B cell (primary cell): ENCODE data around the gene DONSON. TPM values are rescaled to one million over a fixed set of nuclear protein-coding genes. Genes with fewer than 3 reads are reported as not detected.

Source experiments
- ATAC-seq: fragments of 200-7000 bp; cut with Tn5 transposase; one replicate; pipeline ENCODE4 v1.10.0; 2021; ENCODE audit warnings: low read depth, mild to moderate bottlenecking, moderate number of reproducible peaks, moderate library complexity
- CTCF ChIA-PET: fragments of 350-600 bp; sonication (Branson Sonifier 250); formaldehyde crosslinking; loops from one replicate; lab custom pipeline; 2021; ENCODE audit warnings: antibody characterized with exemption, inconsistent platforms; lab: Charles Lee
- POLR2A ChIA-PET: fragments of 350-600 bp; sonication (Branson Sonifier 250); formaldehyde crosslinking; loops from one replicate; lab custom pipeline; 2021; ENCODE audit warnings: antibody characterized with exemption; lab: Charles Lee
- DNase-seq: peaks from one replicate; pipeline ENCODE4 v3.0.0; 2013
- H2AFZ ChIP-seq: 2 replicates; pipeline ENCODE4 v1.6.1; 2012; ENCODE audit warnings: mild to moderate bottlenecking, low read depth, low read length; ENCODE audit not compliant: insufficient read depth, poor library complexity, severe bottlenecking
- H3K27ac ChIP-seq, 2 donors: 1 replicate in 1 of 2; 2 replicates in 1 of 2; pipeline ENCODE4 v1.5.1; 2012 to 2013; ENCODE audit warnings: low read length in 2 of 2, mild to moderate bottlenecking in 2 of 2, moderate library complexity in 1 of 2
- H3K27me3 ChIP-seq, 4 experiments: fragments of 200-600 bp in 1 of 4; sonication (generic) in 1 of 4; replicated peaks in 1 of 4; 1 replicate in 2 of 4; 2 replicates in 2 of 4; pipeline versions ENCODE4 v1.6.1 to v1.7.0; 2013 to 2016; ENCODE audit warnings: low read length in 3 of 4, mild to moderate bottlenecking in 2 of 4, mixed read lengths in 1 of 4, moderate library complexity in 1 of 4; ENCODE audit not compliant: insufficient read depth in 4 of 4, control insufficient read depth in 3 of 4; ENCODE audit errors: control extremely low read depth in 1 of 4
- H3K36me3 ChIP-seq, 2 experiments: replicated peaks in 1 of 2; 1 replicate in 1 of 2; 2 replicates in 1 of 2; pipeline versions ENCODE4 v1.6.1 to v1.7.1; 2013; ENCODE audit warnings: low read length in 1 of 2; ENCODE audit not compliant: insufficient read depth in 2 of 2, control insufficient read depth in 1 of 2; ENCODE audit errors: control extremely low read depth in 1 of 2, extremely low read depth in 1 of 2
- H3K4me1 ChIP-seq, 2 donors: fragments of 200-600 bp in 1 of 2; sonication (generic) in 1 of 2; 1 replicate in 1 of 2; 2 replicates in 1 of 2; pipeline versions ENCODE4 v1.5.1 to v1.6.1; 2013 to 2017; ENCODE audit warnings: low read length in 2 of 2; ENCODE audit not compliant: control insufficient read depth in 2 of 2, insufficient read depth in 2 of 2
- H3K4me2 ChIP-seq: replicated peaks from 2 replicates; pipeline ENCODE3; 2012; ENCODE audit warnings: mild to moderate bottlenecking, low read depth, low read length; ENCODE audit not compliant: poor library complexity, severe bottlenecking
- H3K4me3 ChIP-seq, 5 experiments: fragments of 200-600 bp in 1 of 5; sonication (generic) in 1 of 5; 1 replicate in 3 of 5; 2 replicates in 2 of 5; pipeline versions ENCODE4 v1.5.1 to v1.7.0; 2011 to 2016; ENCODE audit warnings: low read length in 4 of 5, mild to moderate bottlenecking in 4 of 5, low read depth in 2 of 5, control low read depth in 1 of 5, moderate library complexity in 1 of 5; ENCODE audit not compliant: insufficient read depth in 1 of 5; ENCODE audit errors: control extremely low read depth in 1 of 5, extremely low read depth in 1 of 5
- H3K79me2 ChIP-seq: fragments of 200-600 bp; sonication (generic); one replicate; pipeline ENCODE4 v1.6.0; 2016; ENCODE audit warnings: low read length; ENCODE audit not compliant: control insufficient read depth, insufficient read depth
- H3K9ac ChIP-seq: fragments of 200-600 bp; sonication (generic); 2 replicates; pipeline ENCODE4 v1.6.1; 2017; ENCODE audit warnings: mild to moderate bottlenecking, low read length, moderate library complexity
- H3K9me3 ChIP-seq, 3 donors: one replicate each; pipeline versions ENCODE4 v1.6.1 to v1.7.1; 2013; ENCODE audit warnings: low read length in 2 of 3; ENCODE audit not compliant: control insufficient read depth in 2 of 3, insufficient read depth in 1 of 3; ENCODE audit errors: control extremely low read depth in 1 of 3
- H4K20me1 ChIP-seq: 2 replicates; pipeline ENCODE4 v1.6.0; 2012; ENCODE audit warnings: mild to moderate bottlenecking, low read length; ENCODE audit not compliant: insufficient read depth, control insufficient read depth, poor library complexity, severe bottlenecking
- H3K27ac Mint-ChIP-seq: one replicate; pipeline ENCODE4 v1.8.0; 2021; ENCODE audit warnings: mixed read lengths
- H3K27me3 Mint-ChIP-seq: one replicate; pipeline ENCODE4 v1.8.0; 2021; ENCODE audit warnings: mixed read lengths
- H3K4me1 Mint-ChIP-seq: one replicate; pipeline ENCODE4 v1.8.0; 2021; ENCODE audit warnings: mixed read lengths
- H3K4me3 Mint-ChIP-seq: one replicate; pipeline ENCODE4 v1.8.0; 2021; ENCODE audit warnings: mixed read lengths
- H3K9me3 Mint-ChIP-seq: one replicate; pipeline ENCODE4 v1.8.0; 2022; ENCODE audit warnings: mixed read lengths; ENCODE audit not compliant: insufficient read depth
- EZH2 ChIP-seq: IDR thresholded peaks from 2 replicates; pipeline ENCODE4 v1.6.1; 2012; ENCODE audit warnings: borderline replicate concordance, low read depth, mild to moderate bottlenecking, moderate library complexity, low read length; ENCODE audit not compliant: insufficient read depth, poor library complexity, severe bottlenecking
- WGBS: methylation state at CpG from one replicate; pipeline ENCODE4 v1.1.5; 2013; ENCODE audit warnings: missing lambda C conversion rate; ENCODE audit not compliant: insufficient coverage; 5-methylcytosine and 5-hydroxymethylcytosine counted together
- intact Hi-C: fragments of 100-400 bp; cut with micrococcal nuclease; formaldehyde crosslinking; loops from one replicate; pipeline ENCODE4 v1.10.0; 2022
- polyA plus RNA-seq: library from polyadenylated mRNA; depleted of rRNA; stranded (reverse); fragments of >200 nt; gene quantifications from 2 replicates; pipeline ENCODE4 v1.2.3, GENCODE V29; 2012
- total RNA-seq, 2 donors: library from RNA; stranded (reverse); fragments of 120-200 nt in 1 of 2; gene quantifications; 1 replicate in 1 of 2; 2 replicates in 1 of 2; pipeline versions ENCODE4 v1.2.3 to v1.2.4, GENCODE V29; 2013 to 2022
- TF ChIP-seq, protein P1 (sequence below): fragments of 200-600 bp; IDR thresholded peaks from one replicate; pipeline ENCODE4 v1.8.0; 2022; ENCODE audit warnings: antibody characterized with exemption, mild to moderate bottlenecking

Gene DONSON
- total and polyA plus RNA-seq, 2 donors (not counting 1 experiment from before 2014, with no cell fraction given): 6.2 to 6.3 TPM

DNA sequence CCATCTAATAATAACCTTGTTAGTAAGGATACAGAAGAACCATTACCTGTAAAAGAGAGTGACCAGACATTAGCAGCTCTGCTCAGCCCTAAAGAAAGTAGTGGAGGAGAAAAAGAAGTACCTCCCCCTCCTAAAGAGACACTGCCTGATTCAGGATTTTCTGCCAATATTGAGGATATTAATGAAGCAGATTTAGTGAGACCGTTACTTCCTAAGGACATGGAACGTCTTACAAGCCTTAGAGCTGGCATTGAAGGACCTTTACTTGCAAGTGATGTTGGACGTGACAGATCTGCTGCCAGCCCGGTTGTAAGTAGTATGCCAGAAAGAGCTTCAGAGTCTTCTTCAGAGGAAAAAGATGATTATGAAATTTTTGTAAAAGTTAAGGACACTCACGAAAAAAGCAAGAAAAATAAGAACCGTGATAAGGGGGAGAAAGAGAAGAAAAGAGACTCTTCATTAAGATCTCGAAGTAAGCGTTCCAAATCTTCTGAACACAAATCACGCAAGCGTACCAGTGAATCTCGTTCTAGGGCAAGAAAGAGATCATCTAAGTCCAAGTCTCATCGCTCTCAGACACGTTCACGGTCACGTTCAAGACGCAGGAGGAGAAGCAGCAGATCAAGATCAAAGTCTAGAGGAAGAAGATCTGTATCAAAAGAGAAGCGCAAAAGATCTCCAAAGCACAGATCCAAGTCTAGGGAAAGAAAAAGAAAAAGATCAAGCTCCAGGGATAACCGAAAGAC is 34.1 kb downstream of the DONSON start:
- Histone ChIP-seq H3K9me3 (no peaks in the 10 kb centered on the region), H3K4me2 (no peak overlapping the region), H4K20me1 (peaks cover 96% of the 10 kb centered on the region), H3K27ac (no peak overlapping the region), H3K4me3 (no peak overlapping the region), H3K36me3 (peaks cover 40 to 95% of the 10 kb centered on the region in 2 experiments), H3K79me2 (peaks cover 100% of the 10 kb centered on the region), H3K4me1 (peaks cover 0 to 6% of the 10 kb centered on the region in 2 donors), H3K9ac (no peak overlapping the region), H3K27me3 (no peaks in the 10 kb centered on the region), H2AFZ (no peak overlapping the region)
- H3K9me3 Mint-ChIP-seq: peaks cover 4% of the 10 kb centered on the region
- DNase-seq: no peak
- no peak for TF ChIP-seq EZH2
- TF ChIP-seq, protein P1, sequence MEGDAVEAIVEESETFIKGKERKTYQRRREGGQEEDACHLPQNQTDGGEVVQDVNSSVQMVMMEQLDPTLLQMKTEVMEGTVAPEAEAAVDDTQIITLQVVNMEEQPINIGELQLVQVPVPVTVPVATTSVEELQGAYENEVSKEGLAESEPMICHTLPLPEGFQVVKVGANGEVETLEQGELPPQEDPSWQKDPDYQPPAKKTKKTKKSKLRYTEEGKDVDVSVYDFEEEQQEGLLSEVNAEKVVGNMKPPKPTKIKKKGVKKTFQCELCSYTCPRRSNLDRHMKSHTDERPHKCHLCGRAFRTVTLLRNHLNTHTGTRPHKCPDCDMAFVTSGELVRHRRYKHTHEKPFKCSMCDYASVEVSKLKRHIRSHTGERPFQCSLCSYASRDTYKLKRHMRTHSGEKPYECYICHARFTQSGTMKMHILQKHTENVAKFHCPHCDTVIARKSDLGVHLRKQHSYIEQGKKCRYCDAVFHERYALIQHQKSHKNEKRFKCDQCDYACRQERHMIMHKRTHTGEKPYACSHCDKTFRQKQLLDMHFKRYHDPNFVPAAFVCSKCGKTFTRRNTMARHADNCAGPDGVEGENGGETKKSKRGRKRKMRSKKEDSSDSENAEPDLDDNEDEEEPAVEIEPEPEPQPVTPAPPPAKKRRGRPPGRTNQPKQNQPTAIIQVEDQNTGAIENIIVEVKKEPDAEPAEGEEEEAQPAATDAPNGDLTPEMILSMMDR: no peak
- ATAC-seq: no peak
- intact Hi-C loops: no loop called here
- H3K4me1 Mint-ChIP-seq: peaks cover 27% of the 10 kb centered on the region
- CTCF ChIA-PET: no interaction called here
- POLR2A ChIA-PET: no interaction called here
- no peak overlapping the region for H3K4me3 Mint-ChIP-seq
- WGBS: over 99% methylated on average over 16 of the region's 18 CpGs
- no peak overlapping the region for H3K27ac Mint-ChIP-seq
- H3K27me3 Mint-ChIP-seq: no peaks in the 10 kb centered on the region

DNA sequence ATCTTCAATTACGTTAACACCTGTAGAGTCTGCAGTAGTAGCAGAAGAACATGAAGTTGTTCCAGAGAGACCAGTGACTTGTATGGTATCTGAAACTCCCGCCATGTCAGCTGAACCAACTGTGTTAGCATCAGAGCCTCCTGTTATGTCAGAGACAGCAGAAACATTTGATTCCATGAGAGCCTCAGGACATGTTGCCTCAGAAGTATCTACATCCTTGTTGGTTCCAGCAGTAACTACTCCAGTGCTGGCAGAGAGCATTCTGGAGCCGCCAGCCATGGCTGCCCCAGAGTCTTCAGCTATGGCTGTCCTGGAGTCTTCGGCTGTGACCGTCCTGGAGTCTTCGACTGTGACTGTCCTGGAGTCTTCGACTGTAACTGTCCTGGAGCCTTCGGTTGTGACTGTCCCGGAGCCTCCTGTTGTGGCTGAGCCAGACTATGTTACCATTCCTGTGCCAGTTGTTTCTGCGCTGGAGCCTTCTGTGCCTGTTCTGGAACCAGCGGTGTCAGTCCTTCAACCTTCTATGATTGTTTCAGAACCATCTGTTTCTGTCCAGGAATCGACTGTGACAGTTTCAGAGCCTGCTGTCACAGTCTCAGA is 35.4 kb downstream of the DONSON start:
- Histone ChIP-seq H3K9me3 (no peaks in the 10 kb centered on the region), H3K4me2 (no peak overlapping the region), H3K4me3 (no peak overlapping the region), H3K27ac (no peak overlapping the region), H3K27me3 (no peaks in the 10 kb centered on the region), H4K20me1 (peaks cover 92% of the 10 kb centered on the region), H2AFZ (no peak overlapping the region), H3K36me3 (peaks cover 31 to 89% of the 10 kb centered on the region in 2 experiments), H3K9ac (no peak overlapping the region), H3K4me1 (peaks cover 0 to 6% of the 10 kb centered on the region in 2 donors), H3K79me2 (peaks cover 100% of the 10 kb centered on the region)
- no peak overlapping the region for H3K4me3 Mint-ChIP-seq
- TF ChIP-seq, protein P1: no peak
- no peak for TF ChIP-seq EZH2
- intact Hi-C loops: no loop called here
- DNase-seq (no peak), ATAC-seq (no peak)
- peaks cover 4% of the 10 kb centered on the region for H3K9me3 Mint-ChIP-seq
- H3K27me3 Mint-ChIP-seq: no peaks in the 10 kb centered on the region
- POLR2A ChIA-PET: no interaction called here
- H3K27ac Mint-ChIP-seq: no peak overlapping the region
- H3K4me1 Mint-ChIP-seq: peaks cover 29% of the 10 kb centered on the region
- 98% methylated on average over 12 of the region's 12 CpGs for WGBS
- CTCF ChIA-PET: no interaction called here
